Adrenal gland (tissue), 12 donors: ENCODE results near the gene ARHGEF3. TPM values are rescaled to one million over a fixed set of nuclear protein-coding genes. Genes with fewer than 3 reads are reported as not detected.

Experiments used
- DNase-seq, 7 donors: peaks; one replicate each; pipeline ENCODE4 v3.0.0-alpha.2; 2019 to 2020
- H3K27ac ChIP-seq, 5 donors: fragments of 200-600 bp; sonication (generic) in 4 of 5; 1 replicate in 3 of 5; 2 replicates in 2 of 5; pipeline versions ENCODE4 v1.5.1 to v1.8.0; 2016 to 2020; ENCODE audit warnings: mild to moderate bottlenecking in 1 of 5
- H3K27me3 ChIP-seq: fragments of 200-600 bp; 2 replicates; pipeline ENCODE4 v1.8.0; 2021
- H3K36me3 ChIP-seq, 2 donors: fragments of 200-600 bp; replicated peaks in 1 of 2; 1 replicate in 1 of 2; 2 replicates in 1 of 2; pipeline versions ENCODE4 v1.5.1 to v1.8.0; 2018 to 2022
- H3K4me1 ChIP-seq, 2 donors: fragments of 200-600 bp; replicated peaks in 1 of 2; 1 replicate in 1 of 2; 2 replicates in 1 of 2; pipeline versions ENCODE4 v1.5.1 to v1.8.0; 2018 to 2021
- H3K4me3 ChIP-seq, 4 donors: fragments of 200-600 bp; sonication (generic) in 3 of 4; one replicate each; pipeline ENCODE4 v1.5.1; 2016 to 2018
- H3K9me3 ChIP-seq, 3 donors: fragments of 200-600 bp; sonication (generic) in 1 of 3; replicated peaks in 1 of 3; 1 replicate in 2 of 3; 2 replicates in 1 of 3; pipeline versions ENCODE4 v1.5.1 to v1.8.0; 2016 to 2021
- POLR2A ChIP-seq, 2 donors: fragments of 450-650 bp; IDR thresholded peaks; one replicate each; pipeline ENCODE4 v1.6.1; 2017; ENCODE audit warnings: antibody characterized with exemption in 2 of 2, mild to moderate bottlenecking in 2 of 2, moderate library complexity in 1 of 2
- WGBS, 4 donors: extraction: QIAGEN DNeasy Blood & Tissue Kit in 2 of 4; methylation state at CpG; one replicate each; pipeline versions ENCODE4 v1.1.5 to v1.1.7; 2013 to 2017; 5-methylcytosine and 5-hydroxymethylcytosine counted together
- intact Hi-C, 2 donors: fragments of 100-400 bp; cut with DNase I; formaldehyde crosslinking; loops; one replicate each; pipeline versions ENCODE4 v1.14.1 to v1.15.0; 2022 to 2023
- polyA plus RNA-seq, 3 donors: library from polyadenylated mRNA; stranded (reverse); fragments of 200-250 nt in 2 of 3; fragments of 350-450 nt in 1 of 3; fragmentation: Illumina TruSeq in 1 of 3; extraction: RNeasy Lipid Tissue Mini Kit (QIAGEN cat#74804) in 1 of 3; gene quantifications; one replicate each; pipeline ENCODE4 v1.2.3, GENCODE V29; 2013 to 2014
- total RNA-seq, 9 donors: library from RNA; depleted of rRNA in 4 of 9; stranded (reverse); fragments of >200 nt in 4 of 9; fragments of 120-200 nt in 1 of 9; fragmentation: NEBNext Ultra II Directional in 1 of 9; extraction: Animal tissue kit (Norgen Biotek cat#: 25700) in 1 of 9; gene quantifications; one replicate each; pipeline versions ENCODE4 v1.1.0 to v1.2.4, GENCODE V29; 2013 to 2023
- TF ChIP-seq, protein P1 (sequence below), 6 experiments: fragments of 450-650 bp in 4 of 6; fragments of 200-600 bp in 2 of 6; sonication (generic) in 1 of 6; IDR thresholded peaks; 1 replicate in 5 of 6; 2 replicates in 1 of 6; pipeline versions ENCODE4 v1.5.1 to v1.8.0; 2016 to 2021; ENCODE audit warnings: antibody characterized with exemption in 6 of 6, mild to moderate bottlenecking in 2 of 6, moderate library complexity in 1 of 6
- donor health status: healthy with polysubstance abuse.
- donor health status: Bipolar disorder and iron deficiency.
- donor health status: DM: yes; HTN: yes; CAD: no.
- donor health status: DM: no; HTN: no; CAD: no.
- donor health status: DM: no; HTN: no; CAD: no.
- donor health status: DM: yes; HTN: yes; CAD: no.

Gene ARHGEF3
- total and polyA plus RNA-seq, 12 donors, result 26.6 to 122 (median 61.7) TPM

DNA sequence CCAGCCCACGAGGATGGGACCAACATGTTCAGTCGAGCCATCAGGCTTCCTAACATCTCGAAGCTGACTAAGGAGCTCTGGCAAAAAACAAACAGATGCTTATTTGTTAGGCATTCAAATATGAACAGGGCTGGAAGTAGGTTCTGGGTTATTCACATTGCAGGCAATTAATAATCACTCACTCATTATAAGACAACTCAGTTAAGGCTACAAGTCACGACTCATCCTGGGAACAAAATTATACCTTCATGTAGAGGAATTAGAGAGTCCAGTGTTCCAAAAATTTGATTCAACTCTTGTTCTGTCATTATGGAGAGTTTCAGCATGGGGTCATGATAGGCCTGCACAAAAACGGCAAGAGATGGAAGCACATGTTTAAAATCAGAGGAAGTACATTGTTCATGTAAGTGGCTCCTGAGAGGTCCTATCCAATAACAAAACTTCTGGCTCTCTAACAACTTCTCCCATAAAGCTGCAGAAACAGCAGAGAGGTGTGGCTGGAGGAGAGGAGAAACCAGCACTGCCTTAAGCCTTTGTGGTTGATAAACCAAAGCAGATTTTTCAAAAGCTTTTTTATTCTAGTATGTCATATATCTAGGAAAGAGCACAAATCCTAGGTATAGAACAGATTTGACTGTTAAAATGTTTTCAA, 50.6 kb downstream of the ARHGEF3 start:
- Histone ChIP-seq H3K4me1 (peaks cover 0 to 46% of the 10 kb centered on the region in 2 donors), H3K27ac (no peak overlapping the region), H3K4me3 (no peak overlapping the region), H3K27me3 (no peaks in the 10 kb centered on the region), H3K36me3 (peaks cover 0 to 30% of the 10 kb centered on the region in 2 donors), H3K9me3 (no peaks in the 10 kb centered on the region)
- 67 to 81% (median 80%) methylated on average over 5 of the region's 5 CpGs for WGBS, 4 donors
- DNase-seq, result no peak
- TF ChIP-seq POLR2A (IDR thresholded peaks at IDR 0.05), result no peak
- TF ChIP-seq, protein P1, sequence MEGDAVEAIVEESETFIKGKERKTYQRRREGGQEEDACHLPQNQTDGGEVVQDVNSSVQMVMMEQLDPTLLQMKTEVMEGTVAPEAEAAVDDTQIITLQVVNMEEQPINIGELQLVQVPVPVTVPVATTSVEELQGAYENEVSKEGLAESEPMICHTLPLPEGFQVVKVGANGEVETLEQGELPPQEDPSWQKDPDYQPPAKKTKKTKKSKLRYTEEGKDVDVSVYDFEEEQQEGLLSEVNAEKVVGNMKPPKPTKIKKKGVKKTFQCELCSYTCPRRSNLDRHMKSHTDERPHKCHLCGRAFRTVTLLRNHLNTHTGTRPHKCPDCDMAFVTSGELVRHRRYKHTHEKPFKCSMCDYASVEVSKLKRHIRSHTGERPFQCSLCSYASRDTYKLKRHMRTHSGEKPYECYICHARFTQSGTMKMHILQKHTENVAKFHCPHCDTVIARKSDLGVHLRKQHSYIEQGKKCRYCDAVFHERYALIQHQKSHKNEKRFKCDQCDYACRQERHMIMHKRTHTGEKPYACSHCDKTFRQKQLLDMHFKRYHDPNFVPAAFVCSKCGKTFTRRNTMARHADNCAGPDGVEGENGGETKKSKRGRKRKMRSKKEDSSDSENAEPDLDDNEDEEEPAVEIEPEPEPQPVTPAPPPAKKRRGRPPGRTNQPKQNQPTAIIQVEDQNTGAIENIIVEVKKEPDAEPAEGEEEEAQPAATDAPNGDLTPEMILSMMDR (IDR thresholded peaks at IDR 0.05), result no peak
- intact Hi-C loops, result no loop called here

DNA sequence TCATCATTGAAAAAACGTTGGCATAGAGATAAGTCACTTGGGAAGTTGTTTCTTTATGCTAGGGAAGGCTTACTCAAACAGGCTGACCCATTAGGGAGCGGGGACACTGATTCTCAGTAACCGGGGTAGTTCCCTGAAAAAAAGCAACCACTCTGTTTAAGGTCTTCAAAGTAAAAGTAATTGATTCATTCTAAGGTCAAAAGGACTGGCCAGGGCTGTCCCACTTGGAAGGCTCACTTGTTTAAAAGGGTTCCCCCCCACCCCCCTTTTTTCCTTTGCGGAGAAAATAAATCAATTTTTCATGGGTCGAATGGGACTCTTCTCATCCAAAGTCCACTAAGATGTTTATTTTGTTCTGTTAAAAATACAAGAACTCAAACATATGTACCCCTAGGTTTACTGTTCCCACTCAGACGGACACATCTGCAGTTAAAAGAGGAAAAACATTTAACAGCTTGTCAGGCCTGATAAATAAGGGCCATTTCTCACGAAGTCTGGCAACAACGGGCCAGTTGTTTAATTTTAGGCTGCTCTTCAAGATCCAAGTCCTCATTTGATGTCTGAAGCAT, 53.0 kb downstream of the ARHGEF3 start:
- Histone ChIP-seq H3K4me1 (peaks cover 0 to 24% of the 10 kb centered on the region in 2 donors), H3K36me3 (peaks cover 0 to 54% of the 10 kb centered on the region in 2 donors), H3K4me3 (no peak overlapping the region), H3K9me3 (no peaks in the 10 kb centered on the region), H3K27me3 (no peaks in the 10 kb centered on the region), H3K27ac (peak overlapping the region in 1 of 5 donors; percentile 19)
- DNase-seq, result no peak
- WGBS, 4 donors, result 38 to 52% (median 42%) methylated on average over 8 of the region's 8 CpGs
- intact Hi-C loops, result no loop called here
- no peak for TF ChIP-seq POLR2A (IDR thresholded peaks at IDR 0.05)
- TF ChIP-seq, protein P1 (IDR thresholded peaks at IDR 0.05), result no peak

DNA sequence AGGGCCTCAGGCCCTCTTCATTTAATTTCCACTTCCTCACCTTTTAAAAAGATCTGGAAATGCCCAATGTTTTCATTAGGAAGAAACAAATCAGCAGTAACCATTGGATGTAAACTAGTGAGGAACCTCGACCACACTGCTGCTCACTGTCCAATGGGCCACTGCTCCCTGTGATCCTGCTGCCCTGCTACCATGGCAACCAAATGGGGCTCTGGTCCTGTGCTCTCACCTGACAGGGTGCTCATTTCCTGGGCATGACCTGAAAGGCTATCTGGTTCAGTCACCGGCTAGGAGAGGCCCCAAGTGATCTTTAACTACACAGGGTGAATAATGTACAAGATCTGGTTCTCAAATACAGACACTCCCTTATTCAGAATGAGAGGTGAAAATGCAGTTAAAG, 54.6 kb downstream of the ARHGEF3 start:
- intact Hi-C loops, result no loop called here
- Histone ChIP-seq H3K4me1 (peaks cover 0 to 24% of the 10 kb centered on the region in 2 donors), H3K9me3 (no peaks in the 10 kb centered on the region), H3K27me3 (no peaks in the 10 kb centered on the region), H3K4me3 (no peak overlapping the region), H3K36me3 (peaks cover 0 to 55% of the 10 kb centered on the region in 2 donors), H3K27ac (no peak overlapping the region)
- 86 to 100% (median 91%) methylated on average over 1 to 2 of the region's 2 CpGs for WGBS, 4 donors
- DNase-seq, result no peak
- TF ChIP-seq, protein P1 (IDR thresholded peaks at IDR 0.05), result no peak
- no peak for TF ChIP-seq POLR2A (IDR thresholded peaks at IDR 0.05)

DNA sequence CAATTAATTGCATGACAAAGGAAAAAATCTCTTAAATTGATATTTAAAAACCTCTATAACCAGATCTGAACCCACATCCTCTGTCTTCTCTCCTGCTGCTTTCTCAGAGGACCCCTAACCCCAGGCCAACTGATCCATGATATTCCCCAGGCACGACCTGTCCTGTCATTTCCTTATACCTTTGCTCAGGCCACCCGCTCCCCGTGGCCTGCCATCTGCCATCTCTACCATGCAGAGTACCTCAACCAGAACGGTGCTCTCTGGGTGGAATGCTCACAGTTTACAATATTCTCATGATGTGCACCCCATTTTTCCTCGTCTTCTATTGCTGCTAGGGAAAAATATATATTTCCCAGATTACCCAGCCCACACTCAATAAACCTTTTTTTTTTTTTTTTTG, 57.7 kb downstream of the ARHGEF3 start:
- 93 to 99% (median 97%) methylated on average over 5 of the region's 5 CpGs for WGBS, 4 donors
- peaks cover 0 to 52% of the 10 kb centered on the region in 2 donors for H3K36me3 ChIP-seq
- intact Hi-C loops, result no loop called here

More for the DNA sequence above, 57.7 kb downstream of the ARHGEF3 start:
- H3K4me1 ChIP-seq, result peaks cover 0 to 11% of the 10 kb centered on the region in 2 donors
- TF ChIP-seq, protein P1 (IDR thresholded peaks at IDR 0.05), result no peak
- TF ChIP-seq POLR2A (IDR thresholded peaks at IDR 0.05), result no peak
- no peak for DNase-seq
- no peak overlapping the region for H3K27ac ChIP-seq
- H3K9me3 ChIP-seq, result no peaks in the 10 kb centered on the region
- no peaks in the 10 kb centered on the region for H3K27me3 ChIP-seq
- H3K4me3 ChIP-seq, result no peak overlapping the region
